Measurements from ENCODE around the gene SCFD2.

GRCh38 chr4:53161787-53162433 is 204.0 kb downstream of the SCFD2 start:
- TF ChIP-seq CTCF (IDR thresholded peaks at IDR 0.05; ENCODE audit: insufficient read depth, low read depth, low read length) (no peak), EZH2 (IDR thresholded peaks at IDR 0.05; ENCODE audit: insufficient read depth, low read length) (no peak)

Data from astrocyte (in vitro differentiated cells and primary cell).